ENCODE results near the gene MRNIP.

The MRNIP gene

DNA sequence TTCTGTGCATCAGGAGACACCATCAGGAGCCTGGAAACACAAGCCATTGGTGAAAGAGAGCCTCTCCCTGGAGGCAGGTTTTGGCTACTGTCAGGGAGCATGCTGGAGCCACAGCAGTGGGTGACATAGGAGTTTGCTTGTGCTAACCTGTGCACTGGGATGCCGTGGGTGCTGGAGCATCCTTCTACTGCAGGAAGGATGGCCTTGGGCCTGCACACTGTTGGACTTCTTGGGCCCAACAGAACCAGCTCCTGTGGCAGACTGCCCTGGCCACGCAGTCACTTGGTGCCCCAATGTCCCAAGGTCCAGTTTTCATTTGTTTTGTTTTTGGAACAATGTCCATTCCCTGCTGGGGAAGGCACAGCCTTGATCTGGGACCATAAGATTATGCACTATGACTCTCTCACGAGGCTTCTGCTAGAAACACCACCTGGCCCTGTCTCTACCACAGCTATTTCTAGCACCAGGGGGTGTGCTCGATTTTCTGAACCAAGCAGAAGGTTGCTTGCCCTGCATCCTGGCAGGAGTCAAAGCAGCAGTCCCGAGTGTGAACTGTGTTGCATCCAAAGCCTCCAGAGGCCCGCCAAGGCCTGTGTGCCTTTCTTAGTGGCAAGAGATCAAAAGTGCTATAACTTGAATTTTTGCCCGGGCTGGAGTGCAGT is 70.3 kb downstream of the MRNIP start:
- no peak for DNase-seq

All from NCI-H2227 treated with DMSO at 0.1 percent for 48 hours (cell line).